Measurements from ENCODE around the gene UBE2Q2.
"Not testable (repeated sequence)": the region's sequence is repeated elsewhere in the genome, so short reads cannot be mapped to it uniquely, and the experiment has no call there.

Gene UBE2Q2

GRCh38 chr15:75823860-75824613 lies 19.2 kb upstream of the UBE2Q2 start:
- DNase-seq (ENCODE audit: low spot score), result no peak

- DNase-seq (ENCODE audit: low spot score), result no peak
Observed at GRCh38 chr15:75827691-75828090, 15.6 kb upstream of the UBE2Q2 start.

GRCh38 chr15:75828429-75828828 lies 14.8 kb upstream of the UBE2Q2 start:
- no peak for DNase-seq (ENCODE audit: low spot score)

GRCh38 chr15:75830910-75831805 lies 12.1 kb upstream of the UBE2Q2 start:
- DNase-seq (ENCODE audit: low spot score), result no peak

GRCh38 chr15:75831806-75832102 lies 11.5 kb upstream of the UBE2Q2 start:
- DNase-seq (ENCODE audit: low spot score), result no peak

- DNase-seq (ENCODE audit: low spot score), result no peak
Observed at GRCh38 chr15:75832114-75832513, 11.1 kb upstream of the UBE2Q2 start.

GRCh38 chr15:75834021-75834420 lies 9.2 kb upstream of the UBE2Q2 start:
- no peak for DNase-seq (ENCODE audit: low spot score)

- DNase-seq (ENCODE audit: low spot score), result no peak
Observed at GRCh38 chr15:75835990-75836958, 7.0 kb upstream of the UBE2Q2 start.

GRCh38 chr15:75836959-75837334 lies 6.3 kb upstream of the UBE2Q2 start:
- DNase-seq (ENCODE audit: low spot score), result peak; percentile 49

- DNase-seq (ENCODE audit: low spot score), result no peak
Observed at GRCh38 chr15:75840659-75841058, 2.6 kb upstream of the UBE2Q2 start.

- no peak for DNase-seq (ENCODE audit: low spot score)
Observed at GRCh38 chr15:75841626-75842025, 1.6 kb upstream of the UBE2Q2 start.

- DNase-seq (ENCODE audit: low spot score), result peak; percentile 35
Observed at GRCh38 chr15:75843678-75844581, 683 bp downstream of the UBE2Q2 start.

- peak; percentile 34 for DNase-seq (ENCODE audit: low spot score)
Observed at GRCh38 chr15:75844629-75845335, 1.5 kb downstream of the UBE2Q2 start.

GRCh38 chr15:75849167-75849566 lies 5.9 kb downstream of the UBE2Q2 start:
- no peak for DNase-seq (ENCODE audit: low spot score)

GRCh38 chr15:75850708-75851107 lies 7.5 kb downstream of the UBE2Q2 start:
- DNase-seq (ENCODE audit: low spot score), result no peak

- DNase-seq (ENCODE audit: low spot score), result not testable (repeated sequence)
Observed at GRCh38 chr15:75851566-75851965, 8.3 kb downstream of the UBE2Q2 start.

- DNase-seq (ENCODE audit: low spot score), result no peak
Observed at GRCh38 chr15:75857886-75858285, 14.6 kb downstream of the UBE2Q2 start.

GRCh38 chr15:75861750-75862402 lies 18.6 kb downstream of the UBE2Q2 start:
- no peak for DNase-seq (ENCODE audit: low spot score)

GRCh38 chr15:75862796-75863195 lies 19.5 kb downstream of the UBE2Q2 start:
- DNase-seq (ENCODE audit: low spot score), result no peak
